SK-N-SH (cell line): ENCODE data around the gene AGTRAP. TPM values are rescaled to one million over a fixed set of nuclear protein-coding genes. Genes with fewer than 3 reads are reported as not detected.

ENCODE experiments used
- CTCF ChIA-PET: fragments of 300-600, 350-600 bp; formaldehyde crosslinking; extraction: SDS; loops from one replicate; lab custom pipeline; 2021; lab: Yijun Ruan, JAX
- POLR2A ChIA-PET: fragments of 350-600 bp; sonication (Branson Sonifier 250); formaldehyde crosslinking; extraction: SDS; loops from one replicate; lab custom pipeline; 2020; ENCODE audit warnings: antibody characterized with exemption, inconsistent platforms; lab: Yijun Ruan, JAX
- DNase-seq: peaks from one replicate; pipeline ENCODE4 v3.0.0; 2012
- H2AFZ ChIP-seq: fragments of 200-600 bp; sonication (generic); 2 replicates; pipeline ENCODE4 v1.8.1; 2016; ENCODE audit warnings: antibody characterized with exemption, mild to moderate bottlenecking, low read depth
- H3F3A ChIP-seq: fragments of 200-600 bp; sonication (generic); replicated peaks from 2 replicates; pipeline ENCODE3; 2016; ENCODE audit warnings: antibody characterized with exemption, mild to moderate bottlenecking; ENCODE audit not compliant: insufficient read depth
- H3K27ac ChIP-seq, 2 experiments: fragments of 200-500 bp in 1 of 2; fragments of 200-600 bp in 1 of 2; sonication (Bioruptor generic) in 1 of 2; sonication (generic), shearing (Covaris generic) in 1 of 2; 2 replicates each; pipeline versions ENCODE4 v1.5.1 to v1.6.1; 2014 to 2016; ENCODE audit warnings: low read depth in 2 of 2, inconsistent platforms in 1 of 2, low read length in 1 of 2, mild to moderate bottlenecking in 1 of 2, mixed read lengths in 1 of 2
- H3K27me3 ChIP-seq: fragments of 200-600 bp; sonication (generic), shearing (Covaris generic); 2 replicates; pipeline ENCODE4 v1.6.1; 2016; ENCODE audit warnings: mixed run types; ENCODE audit not compliant: insufficient read depth
- H3K36me3 ChIP-seq, 2 experiments: fragments of 200-500 bp in 1 of 2; fragments of 200-600 bp in 1 of 2; sonication (Bioruptor generic) in 1 of 2; sonication (generic) in 1 of 2; replicated peaks in 1 of 2; 2 replicates each; pipeline versions ENCODE3 to v1.5.1; 2014 to 2016; ENCODE audit warnings: low read length in 1 of 2, mild to moderate bottlenecking in 1 of 2; ENCODE audit not compliant: insufficient read depth in 2 of 2, control insufficient read depth in 1 of 2
- H3K4me1 ChIP-seq, 2 experiments: fragments of 200-500 bp in 1 of 2; fragments of 200-600 bp in 1 of 2; sonication (Bioruptor generic) in 1 of 2; sonication (generic), shearing (Covaris generic) in 1 of 2; 2 replicates each; pipeline versions ENCODE4 v1.5.1 to v1.6.1; 2014 to 2016; ENCODE audit warnings: low read depth in 1 of 2, low read length in 1 of 2, mixed run types in 1 of 2; ENCODE audit not compliant: insufficient read depth in 2 of 2, control insufficient read depth in 1 of 2
- H3K4me2 ChIP-seq: fragments of 200-600 bp; sonication (generic), shearing (Covaris generic); 2 replicates; pipeline ENCODE4 v1.6.1; 2017; ENCODE audit warnings: mixed run types
- H3K4me3 ChIP-seq, 2 experiments: fragments of 200-500 bp in 1 of 2; fragments of 200-600 bp in 1 of 2; sonication (Bioruptor generic) in 1 of 2; sonication (generic), shearing (Covaris generic) in 1 of 2; 2 replicates each; pipeline versions ENCODE4 v1.5.1 to v1.8.1; 2014 to 2016; ENCODE audit warnings: low read depth in 2 of 2, inconsistent platforms in 1 of 2, low read length in 1 of 2, mild to moderate bottlenecking in 1 of 2, mixed read lengths in 1 of 2, moderate library complexity in 1 of 2
- H3K79me2 ChIP-seq: fragments of 200-600 bp; sonication (generic); 2 replicates; pipeline ENCODE4 v1.8.1; 2017; ENCODE audit warnings: mild to moderate bottlenecking; ENCODE audit not compliant: insufficient read depth
- H3K9ac ChIP-seq: fragments of 200-600 bp; sonication (generic); 2 replicates; pipeline ENCODE4 v1.6.1; 2017; ENCODE audit warnings: mixed run types
- H3K9me2 ChIP-seq: fragments of 200-600 bp; sonication (generic); 2 replicates; pipeline ENCODE4 v1.6.1; 2017; ENCODE audit warnings: mixed run types
- H3K9me3 ChIP-seq: fragments of 200-600 bp; sonication (generic); 2 replicates; pipeline ENCODE4 v1.6.1; 2017; ENCODE audit warnings: mixed run types, mild to moderate bottlenecking, moderate library complexity
- H4K20me1 ChIP-seq: fragments of 200-600 bp; sonication (generic); 2 replicates; pipeline ENCODE4 v1.6.1; 2017; ENCODE audit warnings: mild to moderate bottlenecking, mixed run types; ENCODE audit not compliant: insufficient read depth
- EZH2phosphoT487 ChIP-seq: fragments of 200-600 bp; sonication (generic); IDR thresholded peaks from 2 replicates; pipeline ENCODE4 v1.6.1; 2017; ENCODE audit warnings: low read depth, mixed run types, mild to moderate bottlenecking, antibody characterized with exemption, moderate library complexity, borderline replicate concordance
- GABPA ChIP-seq: IDR thresholded peaks from 2 replicates; pipeline ENCODE4 v1.4.0; 2012; ENCODE audit warnings: low read depth, mild to moderate bottlenecking
- GATA2 ChIP-seq: sonication (generic); formaldehyde crosslinking; IDR thresholded peaks from 2 replicates; pipeline ENCODE4 v1.5.0; 2020; ENCODE audit warnings: mild to moderate bottlenecking, missing genetic modification reagents
- IRF3 ChIP-seq: fragments of 150-350 bp; IDR thresholded peaks from 2 replicates; pipeline ENCODE4 v1.6.1; 2016; ENCODE audit warnings: mild to moderate bottlenecking, low read depth, low read length
- JUND ChIP-seq: IDR thresholded peaks from 2 replicates; pipeline ENCODE4 v1.4.0; 2012
- MXI1 ChIP-seq: IDR thresholded peaks from 2 replicates; pipeline ENCODE4 v1.6.1; 2012; ENCODE audit warnings: mild to moderate bottlenecking, low read depth, low read length, improper control_type of control experiment
- NRF1 ChIP-seq: IDR thresholded peaks from 2 replicates; pipeline ENCODE4 v1.6.1; 2012; ENCODE audit warnings: low read depth, mild to moderate bottlenecking, low read length
- PBX3 ChIP-seq: IDR thresholded peaks from 2 replicates; pipeline ENCODE4; 2012
- REST ChIP-seq: IDR thresholded peaks from 2 replicates; pipeline ENCODE4 v1.6.1; 2012; ENCODE audit warnings: mild to moderate bottlenecking, low read depth, low read length, moderate library complexity
- RXRA ChIP-seq: IDR thresholded peaks from 2 replicates; pipeline ENCODE4 v1.4.0; 2012; ENCODE audit warnings: low read depth, mild to moderate bottlenecking, borderline replicate concordance
- SIN3A ChIP-seq: IDR thresholded peaks from 2 replicates; pipeline ENCODE4 v1.6.1; 2012; ENCODE audit warnings: low read depth, mild to moderate bottlenecking, low read length, moderate library complexity, borderline replicate concordance
- SMC3 ChIP-seq: IDR thresholded peaks from 2 replicates; pipeline ENCODE4 v1.6.1; 2012; ENCODE audit warnings: low read depth, low read length, improper control_type of control experiment
- TAF1 ChIP-seq: IDR thresholded peaks from 2 replicates; pipeline ENCODE4 v1.6.1; 2012; ENCODE audit warnings: low read depth, mild to moderate bottlenecking, low read length, moderate library complexity, borderline replicate concordance
- YY1 ChIP-seq: IDR thresholded peaks from 2 replicates; pipeline ENCODE4 v1.4.0; 2012; ENCODE audit warnings: low read depth, mild to moderate bottlenecking
- ZBTB33 ChIP-seq: IDR thresholded peaks from 2 replicates; pipeline ENCODE4 v1.4.0; 2012; ENCODE audit warnings: low read depth, borderline replicate concordance
- WGBS: methylation state at CpG from one replicate; pipeline ENCODE4 v1.1.6; 2017; ENCODE audit warnings: low lambda C conversion rate; 5-methylcytosine and 5-hydroxymethylcytosine counted together
- polyA plus RNA-seq, 3 experiments: library from polyadenylated mRNA; depleted of rRNA; stranded (reverse); fragments of >200 nt; gene quantifications; 2 replicates each; pipeline ENCODE4 v1.2.3, GENCODE V29; 2012
- TF ChIP-seq, protein P1 (sequence below): fragments of 200-600 bp; sonication (generic); IDR thresholded peaks from 2 replicates; pipeline ENCODE4 v1.6.1; 2017; ENCODE audit warnings: antibody characterized with exemption, mild to moderate bottlenecking, moderate library complexity

Gene AGTRAP
- polyA plus RNA-seq, 1 of the 3 experiments (the other 2 are of a cell fraction), result 66.2 TPM

- no peaks in the 10 kb centered on the region for H3K9me3 ChIP-seq
- H3K27ac ChIP-seq, result no peak overlapping the region
- H3K9me2 ChIP-seq, result no peaks in the 10 kb centered on the region
- no peak for DNase-seq
- CTCF ChIA-PET, result no interaction called here
- H3K9ac ChIP-seq, result no peak overlapping the region
- no peaks in the 10 kb centered on the region for H3K79me2 ChIP-seq
- no peak overlapping the region for H3K4me3 ChIP-seq
- H4K20me1 ChIP-seq, result no peaks in the 10 kb centered on the region
- WGBS, result 90% methylated on average over 17 of the region's 19 CpGs
- peaks cover 0 to 12% of the 10 kb centered on the region in 2 experiments for H3K36me3 ChIP-seq
- H3F3A ChIP-seq, result no peaks in the 10 kb centered on the region
- TF ChIP-seq MXI1 (no peak), JUND (no peak), NRF1 (no peak), REST (no peak), TAF1 (no peak), YY1 (no peak), RXRA (no peak), SMC3 (no peak), GABPA (no peak), IRF3 (no peak), ZBTB33 (no peak), PBX3 (no peak), GATA2 (CRISPR knock-in tag) (no peak), SIN3A (no peak), EZH2phosphoT487 (no peak)
- TF ChIP-seq, protein P1, sequence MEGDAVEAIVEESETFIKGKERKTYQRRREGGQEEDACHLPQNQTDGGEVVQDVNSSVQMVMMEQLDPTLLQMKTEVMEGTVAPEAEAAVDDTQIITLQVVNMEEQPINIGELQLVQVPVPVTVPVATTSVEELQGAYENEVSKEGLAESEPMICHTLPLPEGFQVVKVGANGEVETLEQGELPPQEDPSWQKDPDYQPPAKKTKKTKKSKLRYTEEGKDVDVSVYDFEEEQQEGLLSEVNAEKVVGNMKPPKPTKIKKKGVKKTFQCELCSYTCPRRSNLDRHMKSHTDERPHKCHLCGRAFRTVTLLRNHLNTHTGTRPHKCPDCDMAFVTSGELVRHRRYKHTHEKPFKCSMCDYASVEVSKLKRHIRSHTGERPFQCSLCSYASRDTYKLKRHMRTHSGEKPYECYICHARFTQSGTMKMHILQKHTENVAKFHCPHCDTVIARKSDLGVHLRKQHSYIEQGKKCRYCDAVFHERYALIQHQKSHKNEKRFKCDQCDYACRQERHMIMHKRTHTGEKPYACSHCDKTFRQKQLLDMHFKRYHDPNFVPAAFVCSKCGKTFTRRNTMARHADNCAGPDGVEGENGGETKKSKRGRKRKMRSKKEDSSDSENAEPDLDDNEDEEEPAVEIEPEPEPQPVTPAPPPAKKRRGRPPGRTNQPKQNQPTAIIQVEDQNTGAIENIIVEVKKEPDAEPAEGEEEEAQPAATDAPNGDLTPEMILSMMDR, result no peak
- TF ChIP-seq, all 33 proteins: peak for 0
- Histone ChIP-seq H2AFZ (no peak overlapping the region), H3K4me2 (no peak overlapping the region), H3K27me3 (no peaks in the 10 kb centered on the region), H3K4me1 (peaks cover 0 to 6% of the 10 kb centered on the region in 2 experiments; a peak in 1 of 4 replicates)
- POLR2A ChIA-PET, result no interaction called here
These were observed 55.2 kb downstream of the AGTRAP start for GRCh38 chr1:11790880-11791715.
